Panc1 (cell line): ENCODE data around the gene EIF6. TPM values are rescaled to one million over a fixed set of nuclear protein-coding genes. Genes with fewer than 3 reads are reported as not detected.

ENCODE experiments used
- ATAC-seq: fragments of 200-7000 bp; cut with Tn5 transposase; 2 replicates; pipeline ENCODE4 v1.9.1; 2020; ENCODE audit warnings: mild to moderate bottlenecking, moderate library complexity
- BruUV-seq: library from RNA; stranded (reverse); fragments of 400-500 nt; replicated peaks from 2 replicates; lab custom pipeline; 2021; lab: Mats Ljungman, UMichigan
- CTCF ChIA-PET: fragments of 300-600 bp; sonication (Branson Sonifier 250); formaldehyde crosslinking; loops from one replicate; lab custom pipeline; 2022; ENCODE audit warnings: antibody characterized with exemption; lab: Charles Lee
- POLR2A ChIA-PET: fragments of 300-600 bp; sonication (Branson Sonifier 250); formaldehyde crosslinking; loops from one replicate; lab custom pipeline; 2022; ENCODE audit warnings: antibody characterized with exemption; lab: Charles Lee
- DNase-seq: peaks from one replicate; pipeline ENCODE4 v3.0.0-alpha.2; 2010; ENCODE audit warnings: low read depth, low spot score
- H3K27ac ChIP-seq: 2 replicates; pipeline ENCODE4 v1.5.1; 2011; ENCODE audit warnings: mild to moderate bottlenecking, low read length, inconsistent platforms
- H3K27me3 ChIP-seq: fragments of 200-500 bp; sonication (Bioruptor generic); 2 replicates; pipeline ENCODE4 v1.6.0; 2014; ENCODE audit warnings: low read length, inconsistent platforms; ENCODE audit not compliant: control insufficient read depth, insufficient read depth
- H3K36me3 ChIP-seq: fragments of 200-500 bp; sonication (Bioruptor generic); 2 replicates; pipeline ENCODE4 v1.5.1; 2014; ENCODE audit warnings: inconsistent platforms, mild to moderate bottlenecking, low read length, moderate library complexity; ENCODE audit not compliant: control insufficient read depth, insufficient read depth
- H3K4me1 ChIP-seq: 2 replicates; pipeline ENCODE4 v1.5.1; 2011; ENCODE audit warnings: inconsistent platforms, mild to moderate bottlenecking, low read length, moderate library complexity; ENCODE audit not compliant: control insufficient read depth, insufficient read depth
- H3K4me3 ChIP-seq, 2 experiments: 2 replicates each; pipeline ENCODE4 v1.5.1; 2011 to 2012; ENCODE audit warnings: low read depth in 2 of 2, low read length in 2 of 2, mild to moderate bottlenecking in 2 of 2, inconsistent platforms in 1 of 2, moderate library complexity in 1 of 2
- H3K9me3 ChIP-seq: fragments of 200-500 bp; sonication (Bioruptor generic); 2 replicates; pipeline ENCODE4 v1.5.1; 2014; ENCODE audit warnings: low read depth, mild to moderate bottlenecking, inconsistent platforms, low read length, moderate library complexity; ENCODE audit not compliant: control insufficient read depth, insufficient read depth
- CTCF ChIP-seq: fragments of 450-650 bp; IDR thresholded peaks from 2 replicates; pipeline ENCODE4 v1.5.1; 2017; ENCODE audit warnings: mild to moderate bottlenecking
- POLR2AphosphoS5 ChIP-seq: IDR thresholded peaks from 2 replicates; pipeline ENCODE4 v1.6.1; 2012; ENCODE audit warnings: mild to moderate bottlenecking, low read depth, low read length, moderate library complexity
- REST ChIP-seq, 2 experiments: IDR thresholded peaks; 2 replicates each; pipeline ENCODE4 v1.6.1; 2011 to 2012; ENCODE audit warnings: low read depth in 2 of 2, control low read depth in 1 of 2, low read length in 1 of 2, mild to moderate bottlenecking in 1 of 2, moderate library complexity in 1 of 2; ENCODE audit not compliant: insufficient read depth in 1 of 2
- SIN3A ChIP-seq: IDR thresholded peaks from 2 replicates; pipeline ENCODE4 v1.6.1; 2012; ENCODE audit warnings: low read depth, mild to moderate bottlenecking, low read length, moderate library complexity, borderline replicate concordance; ENCODE audit not compliant: insufficient read depth
- TCF7L2 ChIP-seq: IDR thresholded peaks from 2 replicates; pipeline ENCODE4 v1.6.1; 2011; ENCODE audit warnings: mild to moderate bottlenecking, low read depth, low read length, inconsistent platforms
- in situ Hi-C: cut with HindIII; loops from 2 replicates; pipeline ENCODE4 v1.10.0; 2016; ENCODE audit warnings: low sequenced_read_pairs, low pct_unique_long_range_greater_than_20kb
- intact Hi-C: fragments of 100-400 bp; cut with micrococcal nuclease; formaldehyde crosslinking; loops from one replicate; pipeline ENCODE4 v1.10.0; 2022; ENCODE audit not compliant: unreplicated experiment
- total RNA-seq: library from RNA; stranded (reverse); gene quantifications from one replicate; pipeline ENCODE4 v1.2.1, GENCODE V29; 2021; ENCODE audit not compliant: unreplicated experiment

The EIF6 gene
- total RNA-seq, 1 experiment from 2014 or later = 258 TPM

GRCh38 chr20:35238170-35238569 is 46.4 kb downstream of the EIF6 start:
- DNase-seq (no peak), ATAC-seq (no peak)
- POLR2A ChIA-PET = no interaction called here
- TF ChIP-seq CTCF = no peak
- no peak for TF ChIP-seq REST (IDR thresholded peaks at IDR 0.05; ENCODE audit: insufficient read depth in 1 of 2, low read depth in 2 of 2, low read length in 1 of 2)
- TF ChIP-seq SIN3A = no peak
- TF ChIP-seq TCF7L2 = no peak
- TF ChIP-seq POLR2AphosphoS5 = no peak
- in situ Hi-C loops = no loop called here
- intact Hi-C loops = no loop called here
- H3K27me3 ChIP-seq = no peaks in the 10 kb centered on the region
- H3K4me1 ChIP-seq = no peaks in the 10 kb centered on the region
- BruUV-seq = no TSS peak
- no peak overlapping the region for H3K27ac ChIP-seq
- H3K36me3 ChIP-seq = no peaks in the 10 kb centered on the region
- H3K9me3 ChIP-seq = no peaks in the 10 kb centered on the region
- CTCF ChIA-PET = no interaction called here
- no peak overlapping the region for H3K4me3 ChIP-seq

GRCh38 chr20:35237486-35237885 is 47.1 kb downstream of the EIF6 start:
- no peak for DNase-seq
- ChIA-PET POLR2A (no interaction called here), CTCF (no interaction called here)
- Histone ChIP-seq H3K9me3 (no peaks in the 10 kb centered on the region), H3K36me3 (no peaks in the 10 kb centered on the region), H3K27me3 (no peaks in the 10 kb centered on the region), H3K27ac (no peak overlapping the region), H3K4me3 (no peak overlapping the region), H3K4me1 (no peaks in the 10 kb centered on the region)
- intact Hi-C loops = no loop called here
- no peak for ATAC-seq
- TF ChIP-seq TCF7L2 (no peak), SIN3A (no peak), POLR2AphosphoS5 (no peak), CTCF (no peak), REST (IDR thresholded peaks at IDR 0.05; ENCODE audit: insufficient read depth in 1 of 2, low read depth in 2 of 2, low read length in 1 of 2) (no peak)
- BruUV-seq = no TSS peak
- in situ Hi-C loops = no loop called here
